ENCODE measurements around the gene CRB3.

Gene CRB3

DNA sequence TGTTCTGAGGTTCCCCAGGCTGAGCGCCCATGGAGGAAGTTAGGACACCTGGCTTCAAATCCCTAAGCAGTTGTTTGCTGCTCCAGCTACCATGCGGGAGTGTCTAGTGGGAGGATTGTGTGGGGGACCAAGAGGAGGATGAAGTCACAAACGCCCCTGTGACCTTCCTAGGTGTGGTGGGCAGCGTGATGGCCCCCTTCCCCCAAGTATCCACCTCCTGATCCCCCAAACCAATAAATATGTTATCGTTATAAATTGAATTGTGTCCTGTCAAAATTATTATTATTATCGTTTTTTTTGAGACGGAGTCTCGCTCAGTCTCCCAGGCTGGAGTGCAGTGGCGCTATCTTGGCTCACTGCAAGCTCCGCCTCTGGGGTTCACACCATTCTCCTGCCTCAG lies 30.4 kb upstream of the CRB3 start, which contains the start of gene SLC25A41:
SLC25A41 (minus strand) TSS at position 101 of the 400 bp plus-strand sequence; CDS start at position 31, 70 bp downstream.
- DNase-seq: no peak

DNA sequence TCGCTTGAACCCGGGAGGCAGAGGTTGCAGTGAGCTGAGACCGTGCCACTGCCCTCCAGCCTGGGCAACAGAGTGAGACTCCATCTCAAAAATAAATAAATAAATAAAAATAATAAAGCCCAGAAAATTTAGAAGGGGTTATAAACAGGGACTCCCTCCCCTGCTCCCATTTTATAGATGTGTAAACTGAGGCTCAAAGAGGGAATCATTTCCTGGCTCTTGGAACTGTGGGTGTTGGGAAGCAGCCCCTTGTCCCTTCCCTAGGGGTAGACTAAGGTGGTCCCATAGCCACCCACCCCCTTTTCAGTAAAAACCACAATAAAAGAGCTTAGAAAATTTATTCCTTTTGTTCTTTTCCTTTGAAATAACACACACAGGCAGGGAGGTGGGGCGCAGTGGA lies 24.3 kb upstream of the CRB3 start:
- DNase-seq: no peak

DNA sequence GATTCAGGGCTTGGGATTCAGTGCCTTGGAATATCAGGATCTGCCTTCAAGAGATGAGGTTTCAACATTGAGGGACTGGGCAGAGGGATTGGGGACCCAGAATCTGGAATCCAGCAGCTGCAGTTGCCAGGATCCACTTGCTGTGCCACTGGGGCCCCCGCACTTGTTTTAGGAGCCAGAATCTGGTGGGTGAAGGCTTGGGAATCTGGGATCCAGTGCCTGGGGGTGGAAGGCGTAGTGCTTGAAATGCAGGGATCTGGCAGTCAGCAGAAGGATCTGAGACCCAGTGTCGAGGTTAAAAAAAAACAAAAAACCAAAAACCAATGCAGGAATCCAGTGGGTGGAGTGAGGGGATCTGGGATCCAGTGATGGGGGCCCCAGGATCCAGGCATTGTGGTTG lies 23.2 kb upstream of the CRB3 start:
- no peak for DNase-seq

DNA sequence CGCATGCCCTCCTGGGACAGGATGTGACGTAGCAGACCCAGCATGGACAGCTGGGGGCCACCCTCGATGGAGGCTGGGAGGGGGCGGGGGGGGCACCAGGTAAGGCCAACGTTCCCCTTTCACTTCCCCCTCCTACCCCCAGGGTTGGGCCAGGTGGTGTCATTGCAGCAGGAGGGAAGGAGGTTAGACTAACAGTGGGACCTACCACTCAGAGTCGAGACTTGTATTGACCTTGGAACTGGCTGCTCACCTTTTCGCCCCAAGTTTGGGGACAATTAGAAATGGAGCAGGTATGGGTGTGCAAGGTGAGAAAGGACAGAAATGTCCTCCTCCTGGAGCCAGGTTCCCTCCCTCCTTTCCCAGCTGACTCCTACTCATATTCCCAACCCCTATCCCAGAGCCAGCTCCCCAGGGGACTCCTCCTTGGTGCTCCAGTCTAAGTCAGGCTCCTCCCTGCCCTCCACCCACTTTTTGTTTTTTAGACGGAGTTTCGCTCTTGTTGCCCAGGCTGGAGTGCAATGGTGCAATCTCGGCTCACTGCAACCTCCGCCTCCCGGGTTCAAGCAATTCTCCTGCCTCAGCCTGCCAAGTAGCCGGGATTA lies 21.9 kb upstream of the CRB3 start:
- no peak for DNase-seq

DNA sequence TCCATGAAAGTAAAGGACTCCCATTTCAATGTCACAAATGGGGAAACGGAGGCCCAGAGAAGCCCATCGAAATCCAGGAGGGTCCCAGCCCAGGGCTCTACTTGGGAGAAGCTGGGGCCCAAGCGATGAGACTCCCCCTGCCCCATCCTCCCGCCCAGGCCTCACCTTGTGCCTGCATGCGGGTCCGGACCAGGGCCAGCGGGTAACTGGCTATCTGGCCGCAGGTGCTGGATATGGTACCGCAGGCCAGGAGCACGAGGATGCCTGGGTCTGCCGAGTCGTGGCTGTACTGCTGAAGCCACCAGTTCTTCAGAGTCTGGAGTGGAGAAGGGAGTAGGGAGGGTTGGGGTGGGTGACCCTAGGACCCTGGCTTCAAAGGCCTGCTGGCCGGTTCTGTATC lies 20.1 kb upstream of the CRB3 start:
- no peak for DNase-seq

DNA sequence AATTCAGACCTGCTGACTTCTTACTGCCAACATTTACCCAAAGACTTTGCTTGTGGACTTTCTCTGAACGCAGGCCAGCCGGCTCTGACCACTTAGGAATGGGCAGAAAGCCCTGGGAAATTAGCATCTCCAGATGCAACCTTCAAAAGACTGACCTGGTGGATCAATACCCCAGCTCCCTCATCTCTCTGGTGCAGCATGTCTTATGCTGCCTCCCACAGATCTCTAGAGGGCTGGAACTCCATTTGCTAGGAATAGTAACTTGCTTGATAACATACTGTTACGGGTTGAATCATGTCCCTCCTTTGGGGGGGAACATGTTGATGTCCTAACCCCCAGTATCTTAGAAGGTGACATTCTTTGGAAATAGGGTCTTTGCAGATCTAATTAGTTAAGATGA lies 17.6 kb upstream of the CRB3 start:
- no peak for DNase-seq

DNA sequence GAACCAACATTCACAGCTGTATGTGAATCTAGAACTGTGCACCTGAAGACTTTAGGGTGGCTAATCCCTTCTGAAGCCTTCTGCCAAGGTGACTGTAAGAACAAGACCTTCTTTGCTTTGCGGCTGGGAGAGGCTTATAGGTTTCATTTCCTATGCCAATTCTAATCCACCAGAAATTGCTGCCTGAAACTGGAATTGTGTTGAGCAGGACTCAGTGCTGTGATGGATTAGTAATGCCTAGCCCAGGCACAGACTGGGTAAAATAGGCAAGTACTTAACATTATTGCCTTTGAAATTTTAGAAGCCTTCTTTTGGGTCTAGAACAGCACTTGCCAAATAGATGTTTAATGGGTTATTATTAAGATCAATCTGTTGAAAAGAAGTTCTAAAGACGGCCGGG lies 16.0 kb upstream of the CRB3 start:
- DNase-seq: no peak

DNA sequence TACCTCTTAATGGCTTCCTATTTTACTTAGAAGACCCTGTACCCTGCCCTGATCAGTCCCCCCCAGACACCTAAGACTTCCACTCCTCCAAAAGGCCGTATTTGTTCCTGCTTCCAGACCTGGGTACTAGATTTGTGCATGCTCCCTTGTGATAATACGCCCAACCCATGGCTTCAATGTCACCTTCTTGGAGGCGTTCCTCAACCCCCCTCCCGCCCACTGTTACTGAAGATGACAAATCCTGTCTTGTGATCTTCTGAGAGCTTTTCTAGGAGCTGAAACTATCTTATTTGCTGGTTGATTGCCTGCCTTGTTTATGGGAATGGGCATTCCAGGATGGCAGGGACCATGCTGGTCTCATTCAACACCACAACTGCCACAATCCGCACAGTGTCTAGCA lies 13.9 kb upstream of the CRB3 start:
- no peak for DNase-seq

DNA sequence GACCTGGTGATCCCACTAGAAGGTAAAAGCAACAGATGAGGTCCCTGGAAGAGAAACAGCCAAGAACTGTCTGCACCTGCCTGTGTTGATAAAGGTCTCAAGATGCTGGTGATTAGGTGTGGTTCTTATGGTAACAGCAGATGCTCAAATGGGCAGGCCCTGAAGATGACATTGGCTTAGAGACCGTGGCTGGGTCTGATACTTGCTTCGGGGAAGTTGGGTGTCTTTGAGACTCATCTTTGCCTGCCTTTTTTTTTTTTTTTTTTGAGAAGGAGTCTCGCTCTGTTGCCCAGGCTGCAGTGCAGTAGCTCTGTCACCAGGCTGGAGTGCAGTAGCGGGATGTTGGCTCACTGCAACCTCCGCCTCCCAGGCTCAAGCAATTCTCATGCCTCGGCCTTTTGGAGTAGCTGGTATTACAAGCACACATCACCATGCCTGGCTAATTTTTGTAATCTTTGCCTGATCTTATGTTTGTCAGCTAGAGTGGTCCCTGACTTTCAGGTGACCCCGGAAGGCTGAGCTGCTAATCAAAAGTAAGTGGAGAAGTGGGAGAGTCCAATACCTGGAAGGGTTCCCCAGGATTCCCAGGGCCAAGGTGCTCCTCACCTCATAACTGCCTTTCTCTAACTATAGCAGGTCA lies 12.4 kb upstream of the CRB3 start:
- DNase-seq: no peak

DNA sequence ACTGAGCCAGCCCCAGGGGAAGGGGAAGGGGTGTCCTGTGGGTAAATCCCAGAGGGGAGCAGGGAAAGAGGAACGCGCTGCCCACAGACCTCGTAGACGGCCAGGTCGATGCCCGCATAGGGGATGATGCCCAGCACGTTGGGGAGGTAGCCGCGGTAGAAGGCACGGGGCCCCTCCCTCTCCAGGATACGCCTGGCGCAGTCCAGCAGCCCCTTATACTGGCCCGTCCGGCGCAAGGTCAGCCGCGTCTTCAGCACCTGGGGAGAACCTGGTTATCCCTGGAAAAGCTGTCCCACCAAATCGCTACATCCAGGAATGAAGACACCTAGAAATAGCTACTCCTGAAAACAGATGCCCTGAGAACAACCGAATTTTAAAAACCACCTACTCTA lies 11.9 kb upstream of the CRB3 start:
- no peak for DNase-seq

DNA sequence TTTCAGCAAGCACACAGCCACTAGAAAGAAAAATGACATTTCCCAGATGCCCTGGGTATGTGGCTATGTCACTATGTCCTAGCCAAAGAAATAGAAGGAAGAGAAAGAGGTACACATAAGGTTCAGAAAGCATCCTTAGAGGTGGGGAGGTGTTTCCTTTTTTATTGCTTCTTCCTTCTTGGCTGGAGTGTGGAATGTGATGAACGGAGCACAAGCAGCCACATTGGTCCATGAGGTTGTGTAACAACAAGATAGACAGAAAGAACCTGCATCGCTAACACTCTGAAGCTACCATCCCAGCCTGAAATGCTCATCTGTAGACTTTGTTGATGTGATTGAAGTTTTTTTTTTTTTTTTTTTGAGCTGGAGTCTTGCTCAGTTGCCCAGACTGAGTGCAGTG lies 11.2 kb upstream of the CRB3 start:
- DNase-seq: no peak

DNA sequence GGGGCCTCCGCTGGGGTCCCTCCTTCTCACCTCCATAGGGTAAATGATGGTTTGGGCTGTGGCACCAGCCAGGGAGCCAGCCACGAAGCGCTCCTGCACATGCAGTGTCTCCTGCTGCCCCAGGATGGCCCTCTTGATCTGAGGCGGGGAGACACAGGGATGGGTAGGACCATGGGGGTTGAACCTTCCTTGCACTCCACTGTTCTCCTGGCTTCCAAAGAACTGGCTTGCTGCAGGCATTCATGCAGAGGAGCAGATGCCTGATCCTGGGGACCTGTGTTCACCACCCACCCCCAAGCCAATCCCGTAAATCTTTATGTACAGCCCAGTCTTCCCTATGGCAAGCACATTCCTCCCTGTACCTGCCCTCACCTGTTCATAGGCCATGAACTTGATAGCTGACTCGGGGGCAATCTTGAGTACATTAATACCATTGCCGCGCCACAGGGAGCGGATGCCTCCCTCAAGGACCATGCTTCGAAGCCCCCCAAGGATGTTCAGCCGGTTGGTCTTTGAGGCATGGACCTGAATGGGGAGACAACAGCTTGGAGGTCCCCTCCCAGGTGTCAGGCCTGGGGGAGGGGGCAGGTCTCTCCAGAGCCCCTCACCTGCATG lies 10.0 kb upstream of the CRB3 start:
- no peak for DNase-seq

DNA sequence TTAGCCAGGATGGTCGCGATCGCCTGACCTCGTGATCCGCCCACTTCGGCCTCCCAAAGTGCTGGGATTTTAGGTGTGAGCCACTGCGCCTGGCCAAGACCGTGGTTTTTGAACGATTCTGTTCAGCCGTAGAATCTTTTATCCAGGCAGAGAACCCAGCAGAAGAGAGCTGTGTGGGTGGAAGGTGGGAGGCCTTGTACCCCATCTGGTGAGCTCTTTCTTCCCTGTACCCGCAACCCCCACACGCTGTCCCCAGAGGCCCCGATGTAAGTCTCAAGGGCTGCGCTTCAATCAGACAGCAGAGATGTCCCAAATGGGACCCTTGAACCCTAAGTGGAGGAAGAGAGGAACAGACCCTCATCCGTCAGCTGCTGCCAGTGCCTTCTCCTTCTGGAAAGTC lies 8.1 kb upstream of the CRB3 start:
- DNase-seq: no peak

DNA sequence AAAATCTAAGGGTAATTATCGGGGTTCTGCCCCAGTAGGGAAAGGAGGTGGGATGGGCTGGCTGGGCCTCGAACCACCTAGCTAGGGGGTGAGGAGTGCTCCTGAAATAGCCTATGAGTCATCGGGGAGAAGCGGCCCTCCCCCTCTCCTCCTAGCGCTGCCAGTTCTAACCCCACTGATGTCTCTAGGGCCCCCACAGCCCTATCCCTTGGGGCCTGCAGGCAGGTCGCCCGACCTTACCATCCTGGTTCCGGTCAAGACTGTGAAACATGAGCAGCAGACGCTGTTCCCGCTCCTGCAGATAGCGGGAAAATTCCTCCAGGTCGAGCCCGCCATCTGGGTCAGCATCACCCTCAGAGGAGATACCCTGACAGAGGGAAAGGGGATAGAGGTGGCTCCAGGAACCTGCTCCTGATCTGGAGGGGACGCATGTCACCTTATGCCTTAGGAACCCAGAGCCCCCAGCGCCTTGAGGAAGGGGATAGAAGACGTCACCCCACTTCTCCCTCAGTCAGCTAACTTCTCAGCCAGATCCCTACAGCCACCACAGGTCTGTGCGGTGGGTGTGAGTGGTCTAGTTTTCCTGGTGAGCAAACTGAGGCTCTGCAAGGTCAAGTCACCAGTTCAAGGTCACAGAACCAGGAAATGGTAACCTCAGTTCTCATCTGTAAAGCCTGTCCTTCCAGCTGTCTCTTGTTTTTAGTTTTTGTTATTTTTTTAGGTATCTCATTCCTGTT lies 5.9 kb upstream of the CRB3 start:
- DNase-seq: no peak

DNA sequence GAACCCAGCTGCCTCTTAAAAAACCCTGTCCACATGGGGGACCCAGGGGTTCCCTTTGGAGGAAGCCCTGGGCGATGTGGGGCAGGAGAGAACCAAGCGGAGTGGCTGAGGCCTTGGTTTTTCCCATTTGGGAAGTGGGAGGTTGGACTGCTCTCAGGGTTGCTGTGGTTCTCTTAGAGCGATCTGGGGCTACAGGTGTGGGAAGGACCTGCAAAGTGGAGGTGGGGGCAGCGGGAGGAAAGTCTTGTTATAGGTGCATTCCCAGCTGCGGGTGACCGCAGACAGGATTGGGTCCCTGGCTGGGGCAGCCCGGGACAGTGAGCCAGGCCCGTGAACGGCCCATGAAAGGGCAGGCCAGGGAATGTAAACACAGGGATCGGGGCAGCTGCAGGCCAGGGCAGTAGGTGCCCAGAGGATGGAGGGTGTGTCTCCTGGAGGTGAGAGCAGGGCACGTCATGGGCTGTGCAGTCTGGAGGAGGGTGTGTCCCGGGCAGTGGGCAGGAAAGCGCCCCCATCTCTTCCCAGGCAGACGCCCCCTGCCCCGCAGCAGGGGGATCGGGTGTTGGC lies 5.3 kb upstream of the CRB3 start:
- no peak for DNase-seq

DNA sequence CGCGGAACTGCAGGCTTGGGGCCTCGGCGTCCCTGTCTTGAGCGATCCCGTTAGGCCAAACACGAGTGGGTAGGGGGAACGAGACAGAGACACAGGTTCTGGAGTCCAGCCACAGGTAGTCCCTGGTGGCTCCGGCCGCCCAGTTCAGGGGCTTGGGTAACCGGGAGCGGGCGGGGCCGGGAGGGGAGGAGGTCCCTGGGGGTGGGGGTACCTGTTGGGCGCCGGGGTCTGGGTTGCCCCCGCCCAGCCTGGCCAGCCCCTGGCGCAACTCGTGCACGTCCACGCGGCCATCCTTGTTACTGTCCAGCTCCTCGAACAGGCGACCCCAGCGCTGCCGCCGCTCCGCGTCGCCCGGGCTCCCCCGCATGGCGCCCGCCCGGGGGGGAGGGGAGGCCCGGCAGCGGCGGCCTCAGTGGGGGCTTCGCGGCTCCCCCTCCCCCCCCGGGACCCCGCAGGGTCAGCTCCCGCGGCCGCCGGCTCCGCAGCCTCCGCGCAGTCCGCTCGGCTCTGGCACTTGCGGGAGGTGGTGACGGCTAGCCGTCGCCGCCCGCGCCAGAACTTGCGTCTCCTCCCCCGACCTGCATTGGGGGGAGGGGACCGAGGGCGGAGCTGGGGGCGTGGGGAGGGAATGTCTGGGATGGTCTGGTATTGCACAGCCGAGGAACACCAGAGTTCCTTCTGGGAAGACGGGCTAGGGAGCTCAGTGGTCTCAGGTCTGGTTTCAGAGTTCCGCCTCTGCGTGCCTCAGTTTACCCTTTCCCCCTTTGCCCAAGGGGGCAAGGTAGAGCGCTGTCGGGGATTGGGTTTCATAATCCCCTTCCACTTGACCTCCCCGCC lies 4.6 kb upstream of the CRB3 start, which contains the start of gene SLC25A23:
SLC25A23 (minus strand) TSS at position 531 of the 837 bp plus-strand sequence; CDS start at position 367, 164 bp downstream.
- no peak for DNase-seq

DNA sequence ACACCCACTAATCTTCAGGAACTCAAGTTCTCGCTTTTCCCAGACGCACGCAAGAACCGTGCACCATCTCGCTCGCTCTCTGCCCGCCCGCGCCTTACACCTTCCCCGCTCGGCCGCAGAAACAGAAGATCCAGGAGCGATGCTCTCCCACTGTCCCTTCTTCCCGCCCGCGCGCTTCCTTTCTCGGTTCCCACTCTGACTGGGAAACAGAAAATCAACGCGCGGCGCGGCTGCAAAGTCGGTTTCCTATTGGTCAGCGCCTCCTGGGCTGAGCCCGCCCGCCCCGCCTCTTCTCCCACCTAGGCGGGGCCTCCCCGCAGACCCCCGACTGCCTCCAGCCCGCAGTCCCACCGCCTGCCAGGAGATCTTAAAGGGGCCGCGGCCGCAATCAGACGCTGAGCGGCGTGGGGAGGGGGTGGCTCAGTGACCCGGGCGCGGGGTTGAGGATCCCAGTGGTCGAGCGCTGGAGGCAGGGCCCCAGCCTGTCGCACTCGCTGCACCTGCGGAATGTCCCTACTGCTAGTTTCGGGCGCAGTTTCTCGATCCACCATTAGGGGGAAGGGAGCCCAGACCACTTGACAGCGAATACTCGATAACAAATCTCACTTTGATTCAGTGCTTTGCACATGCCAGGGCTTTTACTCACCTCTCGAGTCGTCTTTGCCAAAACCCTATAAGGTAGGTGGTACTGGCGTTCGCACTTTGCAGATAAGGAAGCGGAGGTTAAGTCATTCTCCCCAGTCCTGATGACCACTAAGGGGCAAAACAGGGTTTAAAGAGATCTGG lies 3.8 kb upstream of the CRB3 start:
- DNase-seq: peak; percentile 70 to 93

DNA sequence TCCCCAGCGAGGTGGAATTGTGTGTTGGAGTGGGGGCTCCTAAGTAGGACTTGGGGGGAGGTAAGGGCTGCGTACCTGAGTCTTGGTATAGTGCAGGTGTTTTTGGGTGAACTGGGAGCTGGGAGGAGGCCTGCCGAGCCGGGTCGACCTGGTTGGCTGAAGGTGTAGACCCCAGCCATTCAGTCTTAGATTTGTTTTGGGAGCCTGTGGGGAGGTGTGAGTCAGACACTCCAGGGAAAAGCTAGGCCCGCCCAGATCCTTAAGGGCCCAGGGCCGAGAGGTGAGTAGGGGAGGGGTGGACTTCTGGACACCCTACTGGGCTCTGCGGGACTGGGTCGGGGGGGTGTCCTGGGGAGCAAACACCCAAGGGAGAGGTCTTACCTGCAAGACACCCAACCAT lies 935 bp downstream of the CRB3 start:
- DNase-seq: no peak

DNA sequence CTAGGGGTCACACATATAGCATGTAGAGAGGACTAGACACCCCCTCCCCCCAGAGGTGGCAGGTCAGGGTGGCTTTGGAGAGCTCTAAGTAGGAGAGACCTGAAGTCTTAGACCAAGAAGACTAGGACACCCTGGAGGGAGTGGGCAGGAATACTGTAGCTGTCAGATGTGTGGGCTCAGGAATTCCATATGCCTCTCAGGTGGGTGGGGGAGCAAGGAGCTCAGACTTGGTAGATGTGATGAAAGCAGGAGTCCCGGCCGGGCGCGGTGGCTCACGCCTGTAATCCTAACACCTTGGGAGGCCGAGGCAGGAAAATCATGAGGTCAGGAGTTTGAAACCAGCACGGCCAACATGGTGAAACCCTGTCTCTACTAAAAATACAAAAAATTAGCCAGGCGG lies 1.6 kb downstream of the CRB3 start:
- no peak for DNase-seq

DNA sequence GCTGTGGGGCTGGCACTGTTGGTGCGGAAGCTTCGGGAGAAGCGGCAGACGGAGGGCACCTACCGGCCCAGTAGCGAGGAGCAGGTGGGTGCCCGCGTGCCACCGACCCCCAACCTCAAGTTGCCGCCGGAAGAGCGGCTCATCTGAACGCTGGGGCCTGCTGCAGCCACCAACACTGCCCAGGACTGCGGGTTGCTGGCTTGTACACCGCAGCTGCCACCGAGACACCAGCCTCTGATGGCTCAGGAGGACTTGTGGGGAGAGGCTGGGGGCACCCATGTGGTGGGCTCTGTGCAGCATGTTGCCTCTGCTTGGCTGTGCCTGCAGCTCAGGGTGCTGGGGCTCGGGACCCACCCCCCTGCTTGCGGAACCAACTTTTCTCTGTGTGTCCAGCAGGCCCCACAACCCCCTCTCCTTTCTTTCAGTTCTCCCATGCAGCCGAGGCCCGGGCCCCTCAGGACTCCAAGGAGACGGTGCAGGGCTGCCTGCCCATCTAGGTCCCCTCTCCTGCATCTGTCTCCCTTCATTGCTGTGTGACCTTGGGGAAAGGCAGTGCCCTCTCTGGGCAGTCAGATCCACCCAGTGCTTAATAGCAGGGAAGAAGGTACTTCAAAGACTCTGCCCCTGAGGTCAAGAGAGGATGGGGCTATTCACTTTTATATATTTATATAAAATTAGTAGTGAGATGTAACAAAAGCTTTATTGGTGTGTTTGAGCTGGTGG lies 2.6 kb downstream of the CRB3 start:
- DNase-seq: no peak

DNA sequence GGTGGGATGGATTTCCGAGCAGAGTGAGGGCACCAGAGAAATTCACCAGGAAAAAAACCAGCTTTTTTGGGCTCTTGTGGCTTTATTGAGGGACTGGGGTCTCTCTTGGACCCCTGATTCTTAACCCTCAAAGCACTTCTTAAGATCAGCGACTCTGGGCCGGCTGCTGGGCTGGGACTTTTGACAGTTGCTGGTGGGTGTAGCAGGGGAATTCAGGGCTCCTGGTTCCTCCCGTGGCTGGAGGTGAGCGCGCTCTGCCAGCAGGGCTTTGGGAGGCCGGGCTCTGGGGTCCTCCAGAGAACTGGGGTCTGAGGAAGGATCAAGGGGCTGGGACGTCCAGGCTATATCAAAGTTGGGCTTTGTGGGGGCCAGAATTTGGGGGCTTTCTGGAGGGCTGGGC lies 3.3 kb downstream of the CRB3 start:
- no peak for DNase-seq
